HG02884 (cell line): ENCODE results near the gene VSNL1.

Source experiments
- ATAC-seq: cut with Tn5 transposase; IDR thresholded peaks from one replicate; pipeline ENCODE4 v1.9.1; 2021; ENCODE audit warnings: mild to moderate bottlenecking, moderate library complexity; ENCODE audit not compliant: unreplicated experiment

VSNL1 gene

DNA sequence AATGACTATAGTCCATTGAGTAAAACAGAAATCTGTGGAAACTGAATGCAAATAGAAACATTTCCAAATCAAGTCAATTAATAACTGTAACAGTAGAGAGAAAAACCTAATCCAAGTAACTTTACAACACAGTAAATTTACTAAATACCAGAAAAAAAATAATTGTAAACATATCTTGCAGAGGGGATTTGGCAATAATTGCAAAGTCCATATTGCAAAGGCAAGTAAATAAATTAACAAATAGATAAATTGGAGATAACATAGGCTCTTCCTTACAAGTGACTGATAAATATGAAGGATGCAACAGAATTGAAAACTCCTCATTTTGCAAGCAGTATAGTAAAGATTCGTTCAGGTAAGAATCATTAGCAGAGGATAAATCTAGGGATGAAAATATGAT lies 148.1 kb downstream of the VSNL1 start:
- no peak for ATAC-seq

DNA sequence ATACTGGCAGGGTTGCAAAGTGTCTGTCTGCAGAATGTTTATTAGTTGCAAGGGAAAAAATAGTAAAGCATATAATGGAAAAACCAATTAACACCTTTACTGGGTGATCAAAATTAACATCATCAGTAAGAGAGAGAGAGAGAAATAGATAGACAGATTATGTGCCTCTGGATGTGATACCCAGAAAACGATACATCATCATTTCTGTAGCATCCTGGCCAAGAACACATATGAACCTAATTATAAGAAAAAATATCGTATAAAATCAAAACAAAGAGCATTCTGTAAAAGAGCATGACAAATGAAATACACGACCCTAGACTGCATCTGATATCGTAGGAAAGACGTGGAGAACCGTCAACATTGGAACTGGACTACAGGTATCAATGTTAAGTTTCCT lies 148.5 kb downstream of the VSNL1 start:
- no peak for ATAC-seq

DNA sequence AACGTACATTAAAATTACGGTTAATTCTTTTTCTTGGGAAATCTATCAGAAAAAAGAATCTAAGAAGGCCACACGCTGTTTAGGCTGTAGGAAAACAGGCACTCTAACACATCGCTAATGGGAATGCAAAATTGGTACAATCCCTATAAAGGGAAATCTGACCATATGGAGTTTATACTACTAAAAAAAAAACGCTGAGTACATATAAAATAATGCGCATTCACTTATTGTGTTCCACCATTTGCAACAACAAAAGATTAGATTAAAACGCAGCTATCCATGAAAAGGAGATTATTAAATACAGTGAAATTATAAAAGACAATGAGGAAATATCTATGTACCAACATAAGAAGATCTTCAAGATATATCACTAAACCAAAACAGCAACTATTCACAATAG lies 150.3 kb downstream of the VSNL1 start:
- ATAC-seq, result no peak
